Erythroblast (primary cell): ENCODE data around the gene SLC15A3.

Source experiments
- GATA1 ChIP-seq: IDR thresholded peaks from 2 replicates; pipeline ENCODE4 v1.6.1; 2011; ENCODE audit warnings: low read depth, mild to moderate bottlenecking, control low read depth, low read length, moderate library complexity
- POLR2A ChIP-seq: IDR thresholded peaks from 2 replicates; pipeline ENCODE4 v1.6.1; 2011; ENCODE audit warnings: mild to moderate bottlenecking, low read length

DNA sequence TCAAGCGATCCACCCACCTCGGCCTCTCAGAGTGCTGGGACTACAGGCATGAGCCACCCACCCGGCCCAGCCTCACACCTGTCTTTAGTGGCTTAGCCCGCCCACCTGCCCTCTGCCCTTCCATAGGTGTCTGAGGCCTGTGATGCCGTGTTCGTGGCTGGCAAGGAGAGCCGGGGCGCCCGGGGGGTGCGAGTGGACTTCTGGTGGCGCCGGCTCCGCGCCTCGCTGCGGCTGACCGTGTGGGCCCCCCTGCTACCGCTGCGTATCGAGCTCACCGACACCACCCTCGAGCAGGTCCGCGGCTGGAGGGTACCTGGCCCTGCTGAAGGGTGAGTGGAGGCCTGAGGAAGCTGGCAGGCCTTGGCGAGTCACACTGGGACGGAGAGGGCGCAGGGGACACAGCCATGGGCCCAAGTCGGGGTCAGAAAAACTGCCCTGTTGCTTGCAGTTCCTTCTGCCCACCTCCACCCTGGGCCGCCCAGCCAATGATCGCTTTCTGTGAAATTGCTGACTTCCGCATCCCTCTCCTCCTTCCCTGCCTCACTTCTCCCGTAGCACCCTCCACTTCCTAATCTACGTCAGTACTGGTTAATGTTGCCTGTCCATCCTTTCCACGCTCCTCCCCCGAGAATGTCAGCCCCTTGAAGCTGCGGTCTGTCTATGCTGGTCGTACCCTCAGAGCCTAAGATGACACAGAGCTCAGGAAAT is 18.4 kb downstream of the SLC15A3 start:
- TF ChIP-seq POLR2A (no peak), GATA1 (no peak)
